GM12873 (cell line): ENCODE results near the gene CITED2.

Experiments
- TF ChIP-seq, protein P1 (sequence below): IDR thresholded peaks from 2 replicates; pipeline ENCODE4 v1.5.1; 2012; ENCODE audit warnings: low read depth, mild to moderate bottlenecking, moderate library complexity, low read length, control low read depth; ENCODE audit not compliant: insufficient read depth; ENCODE audit errors: missing control alignments

CITED2 gene, protein sequence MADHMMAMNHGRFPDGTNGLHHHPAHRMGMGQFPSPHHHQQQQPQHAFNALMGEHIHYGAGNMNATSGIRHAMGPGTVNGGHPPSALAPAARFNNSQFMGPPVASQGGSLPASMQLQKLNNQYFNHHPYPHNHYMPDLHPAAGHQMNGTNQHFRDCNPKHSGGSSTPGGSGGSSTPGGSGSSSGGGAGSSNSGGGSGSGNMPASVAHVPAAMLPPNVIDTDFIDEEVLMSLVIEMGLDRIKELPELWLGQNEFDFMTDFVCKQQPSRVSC

GRCh38 chr6:139374357-139375225 is at the start of gene CITED2:
Gene CITED2 (minus strand): TSS chr6:139374648. CDS start chr6:139373944, 704 bp downstream.
- TF ChIP-seq, protein P1, sequence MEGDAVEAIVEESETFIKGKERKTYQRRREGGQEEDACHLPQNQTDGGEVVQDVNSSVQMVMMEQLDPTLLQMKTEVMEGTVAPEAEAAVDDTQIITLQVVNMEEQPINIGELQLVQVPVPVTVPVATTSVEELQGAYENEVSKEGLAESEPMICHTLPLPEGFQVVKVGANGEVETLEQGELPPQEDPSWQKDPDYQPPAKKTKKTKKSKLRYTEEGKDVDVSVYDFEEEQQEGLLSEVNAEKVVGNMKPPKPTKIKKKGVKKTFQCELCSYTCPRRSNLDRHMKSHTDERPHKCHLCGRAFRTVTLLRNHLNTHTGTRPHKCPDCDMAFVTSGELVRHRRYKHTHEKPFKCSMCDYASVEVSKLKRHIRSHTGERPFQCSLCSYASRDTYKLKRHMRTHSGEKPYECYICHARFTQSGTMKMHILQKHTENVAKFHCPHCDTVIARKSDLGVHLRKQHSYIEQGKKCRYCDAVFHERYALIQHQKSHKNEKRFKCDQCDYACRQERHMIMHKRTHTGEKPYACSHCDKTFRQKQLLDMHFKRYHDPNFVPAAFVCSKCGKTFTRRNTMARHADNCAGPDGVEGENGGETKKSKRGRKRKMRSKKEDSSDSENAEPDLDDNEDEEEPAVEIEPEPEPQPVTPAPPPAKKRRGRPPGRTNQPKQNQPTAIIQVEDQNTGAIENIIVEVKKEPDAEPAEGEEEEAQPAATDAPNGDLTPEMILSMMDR = no peak

- TF ChIP-seq, protein P1 = no peak
Observed at GRCh38 chr6:139423037-139423703, 48.7 kb upstream of the CITED2 start.

DNA sequence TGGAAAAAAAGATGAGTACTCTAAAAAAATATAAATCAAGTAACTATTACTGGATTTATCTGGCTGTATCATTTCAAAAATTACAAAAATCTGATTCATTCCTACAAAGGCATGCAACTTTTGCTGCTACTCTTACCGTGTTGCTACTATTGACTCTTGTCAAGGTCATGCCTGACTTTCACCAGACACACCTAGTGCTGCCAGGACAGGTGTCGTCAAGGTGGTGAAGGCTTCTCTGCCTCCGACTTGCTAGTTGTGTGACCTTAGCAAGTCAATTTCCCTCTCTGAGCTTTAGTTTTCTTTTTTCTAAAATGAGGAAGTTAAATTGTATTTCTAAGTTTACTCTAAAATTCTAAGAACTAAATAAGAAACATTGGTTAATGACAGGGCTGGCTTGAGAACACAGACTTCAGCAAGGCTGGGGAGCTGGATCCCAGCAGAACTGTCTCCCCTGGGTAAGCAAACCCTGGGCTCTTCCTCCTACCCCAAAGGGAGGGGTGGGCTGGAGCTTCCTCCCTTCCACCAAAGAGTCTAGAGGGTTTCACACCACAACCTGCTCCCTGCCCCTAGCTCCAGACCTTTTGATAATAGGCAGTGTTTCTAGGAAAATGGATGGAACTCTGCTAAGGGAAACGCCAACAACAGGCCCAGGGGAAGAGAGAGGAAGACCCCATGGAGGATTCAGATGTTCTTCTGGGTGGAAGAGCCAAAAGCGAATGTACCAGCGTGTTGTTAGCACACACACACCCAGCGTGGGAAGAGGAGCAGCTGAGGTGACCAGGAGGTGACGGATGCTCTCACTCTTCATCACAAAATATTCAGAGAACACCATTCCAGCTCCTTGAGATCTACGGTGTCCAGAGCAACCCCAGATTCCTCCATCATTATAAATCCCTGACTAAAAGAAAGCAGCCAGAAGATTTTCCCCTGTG is 47.9 kb upstream of the CITED2 start:
- TF ChIP-seq, protein P1 = no peak

DNA sequence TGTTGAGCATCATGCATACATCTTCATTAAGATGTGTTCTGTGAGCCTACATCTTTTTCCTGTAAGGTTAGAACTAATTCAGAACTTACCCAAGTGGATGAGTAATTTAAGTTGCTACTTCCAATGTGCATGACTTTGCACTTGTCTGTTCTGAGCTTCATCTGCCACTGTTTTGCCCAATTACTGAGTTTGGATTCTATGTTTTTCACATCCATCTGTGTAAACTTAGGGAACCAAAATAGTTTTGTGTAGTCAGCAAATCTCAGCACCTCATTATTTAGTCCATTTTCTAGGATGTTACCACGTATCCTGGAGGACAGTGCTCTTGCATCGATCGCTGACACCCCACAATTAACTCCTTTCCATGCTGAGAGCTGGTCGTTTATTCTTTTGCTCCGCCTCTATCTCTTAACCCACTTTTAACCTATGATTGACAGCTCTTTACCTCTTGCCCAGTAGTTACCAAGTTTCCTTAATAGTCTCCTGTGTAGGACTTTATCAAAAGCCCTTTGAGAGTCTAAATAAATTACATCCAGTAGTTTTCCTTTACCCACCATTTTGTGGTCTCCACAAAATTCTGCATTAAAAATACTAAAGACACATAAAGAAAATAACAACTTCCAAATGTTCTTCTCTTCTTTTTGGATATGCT is 44.2 kb upstream of the CITED2 start:
- TF ChIP-seq, protein P1 = no peak

DNA sequence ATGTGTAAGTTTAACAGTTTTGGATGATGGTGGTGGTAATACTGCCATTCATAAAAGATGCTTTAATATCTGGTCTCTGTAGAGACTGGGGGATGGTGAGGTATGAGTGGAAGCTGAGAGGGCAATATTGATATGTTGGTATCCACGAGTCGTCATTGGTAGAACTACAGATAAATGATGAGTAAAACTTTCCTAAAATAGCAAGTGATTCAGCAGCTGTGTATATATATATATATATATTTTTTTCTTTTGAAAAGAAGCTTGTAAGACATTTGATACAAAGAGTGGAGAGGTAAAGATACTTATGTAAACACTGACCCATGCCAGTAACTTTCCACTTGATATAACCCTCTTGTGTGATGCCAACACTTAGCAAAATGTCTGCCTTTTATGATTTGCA is 41.7 kb upstream of the CITED2 start:
- TF ChIP-seq, protein P1 = no peak

GRCh38 chr6:139415365-139415764 is 40.9 kb upstream of the CITED2 start:
- TF ChIP-seq, protein P1 = no peak
